Karpas-422 (cell line): Measurements from ENCODE around the gene CDH18. TPM values are rescaled to one million over a fixed set of nuclear protein-coding genes. Genes with fewer than 3 reads are reported as not detected.
"Not testable (repeated sequence)": the region's sequence is repeated elsewhere in the genome, so short reads cannot be mapped to it uniquely, and the experiment has no call there.

Experiments
- DNase-seq: peaks from one replicate; pipeline ENCODE4 v3.0.0-alpha.2; 2015
- H2AFZ ChIP-seq: fragments of 200-600 bp; sonication (generic); 2 replicates; pipeline ENCODE4 v1.6.1; 2014; ENCODE audit warnings: antibody characterized with exemption, low read length, mixed read lengths
- H3K27ac ChIP-seq: fragments of 200-600 bp; sonication (generic); 2 replicates; pipeline ENCODE4 v1.5.1; 2014; ENCODE audit warnings: mild to moderate bottlenecking, low read length, moderate library complexity
- H3K27me3 ChIP-seq: fragments of 200-600 bp; sonication (generic); 2 replicates; pipeline ENCODE4 v1.6.1; 2014; ENCODE audit warnings: low read length, mixed read lengths
- H3K36me3 ChIP-seq: fragments of 200-600 bp; sonication (generic); 2 replicates; pipeline ENCODE4 v1.6.1; 2014; ENCODE audit warnings: low read length, mixed read lengths; ENCODE audit not compliant: insufficient read depth
- H3K4me1 ChIP-seq: fragments of 200-600 bp; sonication (generic); 2 replicates; pipeline ENCODE4 v1.6.1; 2014; ENCODE audit warnings: mild to moderate bottlenecking, low read length, mixed read lengths
- H3K4me2 ChIP-seq: fragments of 200-600 bp; sonication (generic); 2 replicates; pipeline ENCODE4 v1.6.1; 2014; ENCODE audit warnings: low read length, low read depth, mild to moderate bottlenecking; ENCODE audit not compliant: poor library complexity, severe bottlenecking
- H3K4me3 ChIP-seq: fragments of 200-600 bp; sonication (generic); 2 replicates; pipeline ENCODE4 v1.5.1; 2014; ENCODE audit warnings: mild to moderate bottlenecking, antibody characterized with exemption, low read length, mixed read lengths
- H3K79me2 ChIP-seq: fragments of 200-600 bp; sonication (generic); 2 replicates; pipeline ENCODE4 v1.6.1; 2014; ENCODE audit warnings: mild to moderate bottlenecking, low read length, mixed read lengths
- H3K9ac ChIP-seq: fragments of 200-600 bp; sonication (generic); 2 replicates; pipeline ENCODE4 v1.6.0; 2014; ENCODE audit warnings: low read length
- H3K9me2 ChIP-seq: fragments of 200-600 bp; sonication (generic), shearing (Covaris generic); replicated peaks from 2 replicates; pipeline ENCODE4 v1.6.0; 2014; ENCODE audit warnings: mild to moderate bottlenecking, low read length, moderate library complexity; ENCODE audit not compliant: insufficient read depth
- H3K9me3 ChIP-seq: fragments of 300-700, 200-600 bp; sonication (generic); 2 replicates; pipeline ENCODE4 v1.6.1; 2014; ENCODE audit warnings: low read length, mixed read lengths
- H4K20me1 ChIP-seq: fragments of 200-600 bp; sonication (generic); 2 replicates; pipeline ENCODE4 v1.6.1; 2014; ENCODE audit warnings: mild to moderate bottlenecking, antibody characterized with exemption, low read length, low read depth; ENCODE audit not compliant: insufficient read depth
- total RNA-seq: library from RNA; depleted of rRNA; stranded (reverse); fragments of >200 nt; shearing (Covaris generic); gene quantifications from 2 replicates; pipeline ENCODE4 v1.2.3, GENCODE V29; 2014; ENCODE audit warnings: low replicate concordance

Gene CDH18
- total RNA-seq, 1 experiment from 2014 or later, result not detected

DNA sequence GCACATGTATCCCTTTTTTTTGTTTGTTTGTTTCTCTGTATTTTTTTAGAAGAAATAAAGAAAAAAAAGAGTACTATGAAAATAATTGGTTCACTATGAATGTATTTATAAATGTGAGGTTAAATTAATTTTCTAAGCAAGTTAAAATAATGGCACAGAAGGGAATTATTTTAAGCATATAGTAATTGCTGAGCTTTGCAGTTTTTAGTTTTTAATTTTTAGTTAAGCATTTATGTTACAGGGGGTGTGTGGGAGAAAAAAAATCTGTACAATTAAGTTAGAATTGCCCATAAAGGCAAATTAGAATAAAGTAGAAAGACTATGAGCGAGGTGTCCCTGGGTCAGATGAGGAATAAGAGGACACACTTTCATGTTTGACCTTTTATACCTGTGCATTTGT, 152.6 kb downstream of the CDH18 start:
- Histone ChIP-seq H2AFZ (no peak overlapping the region), H4K20me1 (no peaks in the 10 kb centered on the region), H3K79me2 (no peaks in the 10 kb centered on the region), H3K4me3 (no peak overlapping the region), H3K4me2 (no peak overlapping the region), H3K9me3 (peaks cover 15% of the 10 kb centered on the region), H3K27me3 (no peaks in the 10 kb centered on the region), H3K4me1 (no peaks in the 10 kb centered on the region), H3K9ac (no peak overlapping the region), H3K36me3 (no peaks in the 10 kb centered on the region), H3K27ac (no peak overlapping the region), H3K9me2 (no peaks in the 10 kb centered on the region)
- DNase-seq, result no peak

DNA sequence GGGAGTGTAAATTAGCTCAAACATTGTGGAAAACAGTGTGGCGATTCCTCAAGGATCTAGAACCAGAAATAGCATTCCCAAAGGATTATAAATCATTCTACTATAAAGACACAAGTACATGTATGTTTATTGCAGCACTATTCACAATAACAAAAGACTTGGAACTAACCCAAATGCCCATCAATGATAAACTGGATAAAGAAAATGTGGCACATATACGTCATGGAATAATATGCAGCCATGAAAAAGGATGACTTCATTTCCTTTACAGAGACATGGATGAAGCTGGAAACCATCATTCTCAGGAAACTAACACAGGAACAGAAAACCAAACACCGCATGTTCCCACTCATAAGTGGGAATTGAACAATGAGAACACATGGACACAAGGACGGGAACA, 175.3 kb downstream of the CDH18 start:
- H3K9me3 ChIP-seq, result peaks cover 14% of the 10 kb centered on the region
- not testable (repeated sequence) for H3K27ac ChIP-seq, H3K4me1 ChIP-seq, H4K20me1 ChIP-seq, H3K79me2 ChIP-seq, H3K27me3 ChIP-seq, H2AFZ ChIP-seq, H3K4me3 ChIP-seq, H3K9ac ChIP-seq, H3K36me3 ChIP-seq, DNase-seq, H3K4me2 ChIP-seq, H3K9me2 ChIP-seq

- H3K79me2 ChIP-seq, result no peaks in the 10 kb centered on the region
- H3K27me3 ChIP-seq, result no peaks in the 10 kb centered on the region
Measured at GRCh38 chr5:19806756-19807155, 181.2 kb downstream of the CDH18 start.

DNA sequence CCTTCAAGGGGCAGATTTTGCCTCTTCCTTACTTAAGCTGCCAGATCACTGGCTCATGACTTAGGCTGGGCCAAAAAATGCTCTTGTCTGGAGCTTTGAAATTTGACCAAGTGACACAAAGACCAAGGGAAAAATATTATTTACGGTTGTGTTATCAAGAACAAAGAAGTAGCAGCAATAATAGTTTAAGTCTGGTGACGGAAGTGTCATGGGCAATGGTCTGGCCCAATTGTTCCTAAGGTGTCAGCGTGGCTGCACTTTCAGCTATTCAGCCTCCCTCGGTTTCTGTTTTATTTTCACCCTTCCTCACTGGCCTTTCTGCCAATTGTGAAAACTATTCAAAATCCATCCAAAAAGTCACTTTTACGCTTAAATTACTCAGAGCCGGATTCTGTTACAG, 185.3 kb downstream of the CDH18 start:
- H3K4me1 ChIP-seq, result no peaks in the 10 kb centered on the region
- no peak overlapping the region for H3K27ac ChIP-seq
- DNase-seq, result no peak
- no peak overlapping the region for H3K4me3 ChIP-seq
- H3K9me2 ChIP-seq, result no peaks in the 10 kb centered on the region
- peaks cover 28% of the 10 kb centered on the region for H3K9me3 ChIP-seq
- H3K36me3 ChIP-seq, result no peaks in the 10 kb centered on the region
- H2AFZ ChIP-seq, result no peak overlapping the region
- H3K4me2 ChIP-seq, result no peak overlapping the region
- no peaks in the 10 kb centered on the region for H3K27me3 ChIP-seq
- no peaks in the 10 kb centered on the region for H3K79me2 ChIP-seq
- H4K20me1 ChIP-seq, result no peaks in the 10 kb centered on the region
- no peak overlapping the region for H3K9ac ChIP-seq

More at GRCh38 chr5:19806756-19807155, 181.2 kb downstream of the CDH18 start:
- no peaks in the 10 kb centered on the region for H3K36me3 ChIP-seq
- DNase-seq, result no peak
- no peak overlapping the region for H3K9ac ChIP-seq
- no peak overlapping the region for H3K4me2 ChIP-seq
- peaks cover 26% of the 10 kb centered on the region for H3K9me3 ChIP-seq
- H3K9me2 ChIP-seq, result no peaks in the 10 kb centered on the region
- no peaks in the 10 kb centered on the region for H4K20me1 ChIP-seq
- H2AFZ ChIP-seq, result no peak overlapping the region
- no peak overlapping the region for H3K4me3 ChIP-seq
- no peaks in the 10 kb centered on the region for H3K4me1 ChIP-seq
- H3K27ac ChIP-seq, result no peak overlapping the region

DNA sequence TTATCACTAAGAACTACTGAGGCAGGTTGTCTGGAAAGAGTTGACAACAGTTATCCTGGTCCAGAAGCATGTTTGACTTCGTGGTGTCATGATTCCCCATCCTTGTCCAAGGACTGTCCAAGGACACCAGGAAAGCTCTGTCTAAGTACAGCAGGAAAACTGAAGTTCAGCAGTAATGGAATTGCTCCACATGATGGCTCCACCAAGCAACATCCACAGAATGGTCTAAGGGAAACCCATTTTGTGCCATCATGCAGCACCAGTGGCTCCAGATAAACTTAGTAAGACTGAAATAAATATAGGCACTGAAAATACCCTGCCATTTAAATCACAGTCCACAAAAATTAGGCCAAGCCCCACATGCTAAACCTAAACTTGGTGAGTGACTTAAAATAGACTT, 192.8 kb downstream of the CDH18 start:
- Histone ChIP-seq H4K20me1 (no peaks in the 10 kb centered on the region), H2AFZ (no peak overlapping the region), H3K9ac (no peak overlapping the region), H3K4me3 (no peak overlapping the region), H3K36me3 (no peaks in the 10 kb centered on the region), H3K9me3 (peaks cover 26% of the 10 kb centered on the region), H3K79me2 (no peaks in the 10 kb centered on the region), H3K9me2 (no peaks in the 10 kb centered on the region), H3K4me1 (no peaks in the 10 kb centered on the region), H3K4me2 (no peak overlapping the region), H3K27ac (no peak overlapping the region), H3K27me3 (no peaks in the 10 kb centered on the region)
- no peak for DNase-seq

GRCh38 chr5:19790829-19791466, 197.1 kb downstream of the CDH18 start:
- Histone ChIP-seq H4K20me1 (no peaks in the 10 kb centered on the region), H3K79me2 (no peaks in the 10 kb centered on the region), H3K4me2 (no peak overlapping the region), H3K4me1 (no peaks in the 10 kb centered on the region), H3K9me2 (no peaks in the 10 kb centered on the region), H3K36me3 (no peaks in the 10 kb centered on the region), H3K4me3 (no peak overlapping the region), H2AFZ (no peak overlapping the region), H3K9ac (no peak overlapping the region), H3K27ac (no peak overlapping the region), H3K9me3 (peaks cover 27% of the 10 kb centered on the region), H3K27me3 (no peaks in the 10 kb centered on the region)
- no peak for DNase-seq

DNA sequence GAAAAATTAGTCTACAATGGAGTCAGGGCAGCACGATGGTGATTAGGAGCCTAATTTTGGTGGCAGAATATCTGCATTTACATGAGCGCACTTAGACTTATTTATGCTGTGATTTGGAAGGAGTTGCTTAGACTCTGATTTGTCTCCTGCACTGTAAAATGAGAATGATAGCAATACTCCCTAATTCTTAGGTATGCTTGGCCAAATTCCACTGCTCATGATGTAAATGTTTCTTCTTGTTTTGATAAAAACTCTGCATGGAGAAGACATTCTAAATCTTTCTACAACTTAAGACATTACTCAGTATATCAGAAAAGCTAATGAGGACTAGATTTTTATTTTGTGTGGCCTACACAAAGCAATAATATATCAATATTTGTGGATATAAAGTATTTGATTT, 205.4 kb downstream of the CDH18 start:
- Histone ChIP-seq H3K9me3 (peaks cover 21% of the 10 kb centered on the region; the same call in 1 of the 2 replicates), H3K79me2 (no peaks in the 10 kb centered on the region), H3K4me2 (no peak overlapping the region), H3K9me2 (no peaks in the 10 kb centered on the region), H3K9ac (no peak overlapping the region), H4K20me1 (no peaks in the 10 kb centered on the region), H2AFZ (no peak overlapping the region), H3K27ac (no peak overlapping the region), H3K4me3 (no peak overlapping the region), H3K4me1 (no peaks in the 10 kb centered on the region), H3K27me3 (no peaks in the 10 kb centered on the region), H3K36me3 (no peaks in the 10 kb centered on the region)
- no peak for DNase-seq

- H3K9me2 ChIP-seq, result no peaks in the 10 kb centered on the region
- H3K4me3 ChIP-seq, result no peak overlapping the region
- H3K4me2 ChIP-seq, result no peak overlapping the region
- H3K9me3 ChIP-seq, result peaks cover 33% of the 10 kb centered on the region
- no peak overlapping the region for H3K9ac ChIP-seq
- no peaks in the 10 kb centered on the region for H3K36me3 ChIP-seq
- H3K79me2 ChIP-seq, result no peaks in the 10 kb centered on the region
- H3K27ac ChIP-seq, result no peak overlapping the region
- H3K4me1 ChIP-seq, result no peaks in the 10 kb centered on the region
- no peak for DNase-seq
- H3K27me3 ChIP-seq, result no peaks in the 10 kb centered on the region
- H4K20me1 ChIP-seq, result no peaks in the 10 kb centered on the region
- no peak overlapping the region for H2AFZ ChIP-seq
Measured at GRCh38 chr5:19777363-19777762, 210.6 kb downstream of the CDH18 start.

- not testable (repeated sequence) for H3K9ac ChIP-seq, H3K79me2 ChIP-seq, H3K4me2 ChIP-seq, H3K4me1 ChIP-seq, DNase-seq, H3K27me3 ChIP-seq, H3K36me3 ChIP-seq, H2AFZ ChIP-seq, H3K27ac ChIP-seq, H3K4me3 ChIP-seq, H4K20me1 ChIP-seq, H3K9me2 ChIP-seq
- H3K9me3 ChIP-seq, result peaks cover 31% of the 10 kb centered on the region
Measured at GRCh38 chr5:19776886-19777285, 211.1 kb downstream of the CDH18 start.
